H1 (cell line): Measurements from ENCODE around the gene SETD1B. TPM values are rescaled to one million over a fixed set of nuclear protein-coding genes. Genes with fewer than 3 reads are reported as not detected.
A peak's percentile ranks its signal among the peaks of the same experiment; 100 is the strongest.

ENCODE experiments used
- CTCF ChIA-PET: fragments of 300-600 bp; sonication (Branson Sonifier 250); formaldehyde crosslinking; loops from one replicate; lab custom pipeline; 2021; ENCODE audit not compliant: partially characterized antibody; lab: Charles Lee
- POLR2A ChIA-PET: fragments of 300-600 bp; sonication (Branson Sonifier 250); formaldehyde crosslinking; loops from one replicate; lab custom pipeline; 2021; ENCODE audit warnings: inconsistent platforms; ENCODE audit not compliant: partially characterized antibody; lab: Charles Lee
- DNase-seq, 2 experiments: peaks; one replicate each; pipeline versions ENCODE4 v3.0.0 to v3.0.0-alpha.2; 2010 to 2022; ENCODE audit warnings: low spot score in 2 of 2, low read depth in 1 of 2, mixed read lengths in 1 of 2
- FAIRE-seq: peaks from 2 replicates; lab custom pipeline; 2011; peaks lifted over from hg19 to GRCh38; lab: Jason Lieb, UNC
- H2AFZ ChIP-seq: 2 replicates; pipeline ENCODE4 v1.8.1; 2012; ENCODE audit warnings: low read length, inconsistent platforms
- H2AK5ac ChIP-seq: 2 replicates; pipeline ENCODE4 v1.6.1; 2013; ENCODE audit warnings: low read depth, low read length
- H2BK120ac ChIP-seq: replicated peaks from 2 replicates; pipeline ENCODE3; 2013; ENCODE audit warnings: low read depth, low read length, inconsistent platforms
- H2BK12ac ChIP-seq: 2 replicates; pipeline ENCODE4 v1.6.1; 2013; ENCODE audit warnings: low read depth, low read length
- H2BK15ac ChIP-seq: 2 replicates; pipeline ENCODE4 v1.6.1; 2013; ENCODE audit warnings: low read length
- H2BK20ac ChIP-seq: 2 replicates; pipeline ENCODE4 v1.6.1; 2013; ENCODE audit warnings: low read length
- H2BK5ac ChIP-seq: 2 replicates; pipeline ENCODE4 v1.6.1; 2013; ENCODE audit warnings: low read depth, low read length
- H3K14ac ChIP-seq: 2 replicates; pipeline ENCODE4 v1.6.1; 2013; ENCODE audit warnings: inconsistent platforms; ENCODE audit not compliant: insufficient read length
- H3K18ac ChIP-seq: 2 replicates; pipeline ENCODE4 v1.6.1; 2013; ENCODE audit warnings: low read length; ENCODE audit errors: extremely low read depth
- H3K23ac ChIP-seq: 2 replicates; pipeline ENCODE4 v1.6.1; 2013; ENCODE audit warnings: inconsistent platforms; ENCODE audit not compliant: insufficient read length
- H3K23me2 ChIP-seq: 2 replicates; pipeline ENCODE4 v1.6.1; 2013; ENCODE audit warnings: low read depth, low read length
- H3K27ac ChIP-seq: 2 replicates; pipeline ENCODE4 v1.6.1; 2011; ENCODE audit warnings: low read depth, low read length, inconsistent platforms
- H3K27me3 ChIP-seq, 4 experiments: replicated peaks in 1 of 4; 1 replicate in 1 of 4; 2 replicates in 3 of 4; pipeline versions ENCODE4 v1.6.1 to v1.8.1; 2011 to 2013; ENCODE audit warnings: low read length in 3 of 4, mild to moderate bottlenecking in 3 of 4, inconsistent platforms in 2 of 4, mixed read lengths in 2 of 4, moderate library complexity in 1 of 4; ENCODE audit not compliant: control insufficient read depth in 3 of 4, insufficient read depth in 3 of 4; ENCODE audit errors: extremely low read depth in 1 of 4
- H3K36me3 ChIP-seq, 4 experiments: 2 replicates each; pipeline versions ENCODE4 v1.6.1 to v1.8.1; 2011 to 2013; ENCODE audit warnings: mild to moderate bottlenecking in 4 of 4, low read length in 3 of 4, moderate library complexity in 2 of 4, control low read depth in 1 of 4, inconsistent platforms in 1 of 4; ENCODE audit not compliant: insufficient read depth in 4 of 4, control insufficient read depth in 2 of 4
- H3K4ac ChIP-seq: replicated peaks from 2 replicates; pipeline ENCODE3; 2013; ENCODE audit warnings: low read length, low read depth, mixed read lengths, inconsistent platforms; ENCODE audit not compliant: insufficient read length
- H3K4me1 ChIP-seq, 4 experiments: replicated peaks in 1 of 4; 1 replicate in 1 of 4; 2 replicates in 3 of 4; pipeline versions ENCODE4 v1.6.1 to v1.8.1; 2011 to 2013; ENCODE audit warnings: low read length in 3 of 4, inconsistent platforms in 2 of 4, mixed read lengths in 1 of 4; ENCODE audit not compliant: insufficient read depth in 4 of 4, control insufficient read depth in 3 of 4
- H3K4me2 ChIP-seq, 2 experiments: 2 replicates each; pipeline versions ENCODE4 v1.6.1 to v1.8.1; 2011 to 2013; ENCODE audit warnings: low read depth in 2 of 2, low read length in 2 of 2, control low read depth in 1 of 2, inconsistent platforms in 1 of 2, mild to moderate bottlenecking in 1 of 2; ENCODE audit not compliant: insufficient read depth in 1 of 2
- H3K4me3 ChIP-seq, 4 experiments: fragments of 200-600, 300-600 bp in 1 of 4; sonication (generic), shearing (Covaris generic), sonication (Bioruptor Twin) in 1 of 4; 2 replicates each; pipeline versions ENCODE4 v1.5.1 to v1.8.1; 2011 to 2016; ENCODE audit warnings: low read length in 4 of 4, low read depth in 3 of 4, control low read depth in 2 of 4, inconsistent platforms in 2 of 4, mild to moderate bottlenecking in 2 of 4, mixed read lengths in 1 of 4, moderate library complexity in 1 of 4; ENCODE audit not compliant: insufficient read depth in 2 of 4; ENCODE audit errors: extremely low read depth in 1 of 4
- H3K56ac ChIP-seq: replicated peaks from 2 replicates; pipeline ENCODE3; 2013; ENCODE audit warnings: low read depth, mild to moderate bottlenecking, mixed read lengths, low read length, inconsistent platforms; ENCODE audit not compliant: insufficient read length
- H3K79me1 ChIP-seq: 2 replicates; pipeline ENCODE4 v1.6.1; 2013; ENCODE audit warnings: low read depth, low read length, control low read depth
- H3K79me2 ChIP-seq, 2 experiments: 2 replicates each; pipeline versions ENCODE4 v1.6.1 to v1.8.1; 2012 to 2013; ENCODE audit warnings: low read length in 2 of 2, mild to moderate bottlenecking in 2 of 2, inconsistent platforms in 1 of 2; ENCODE audit not compliant: insufficient read depth in 2 of 2, control insufficient read depth in 1 of 2
- H3K9ac ChIP-seq, 4 experiments: replicated peaks in 1 of 4; 1 replicate in 1 of 4; 2 replicates in 3 of 4; pipeline versions ENCODE4 v1.6.1 to v1.8.1; 2011 to 2013; ENCODE audit warnings: low read depth in 3 of 4, low read length in 3 of 4, control low read depth in 2 of 4, mild to moderate bottlenecking in 2 of 4, moderate library complexity in 2 of 4, inconsistent platforms in 1 of 4; ENCODE audit errors: extremely low read depth in 1 of 4
- H3K9me3 ChIP-seq, 2 experiments: 2 replicates each; pipeline versions ENCODE4 v1.6.1 to v1.8.1; 2012 to 2013; ENCODE audit warnings: mild to moderate bottlenecking in 2 of 2, moderate library complexity in 2 of 2, control low read depth in 1 of 2, inconsistent platforms in 1 of 2, low read depth in 1 of 2, low read length in 1 of 2, mixed read lengths in 1 of 2; ENCODE audit not compliant: insufficient read depth in 2 of 2
- H4K20me1 ChIP-seq, 2 experiments: replicated peaks in 1 of 2; 2 replicates each; pipeline versions ENCODE3 to v1.8.1; 2011 to 2013; ENCODE audit warnings: inconsistent platforms in 2 of 2, low read length in 2 of 2, mild to moderate bottlenecking in 1 of 2; ENCODE audit not compliant: insufficient read depth in 2 of 2, control insufficient read depth in 1 of 2
- H4K5ac ChIP-seq: 2 replicates; pipeline ENCODE4 v1.6.1; 2013; ENCODE audit warnings: low read length, low read depth, mixed read lengths, inconsistent platforms; ENCODE audit not compliant: insufficient read length
- H4K8ac ChIP-seq: 2 replicates; pipeline ENCODE4 v1.8.0; 2013; ENCODE audit warnings: mild to moderate bottlenecking, moderate library complexity, low read length, inconsistent platforms; ENCODE audit not compliant: insufficient read depth; ENCODE audit errors: extremely low read depth
- H4K91ac ChIP-seq: replicated peaks from 2 replicates; pipeline ENCODE3; 2013; ENCODE audit warnings: low read length, mixed read lengths, inconsistent platforms; ENCODE audit not compliant: insufficient read length
- BACH1 ChIP-seq: IDR thresholded peaks from 2 replicates; pipeline ENCODE4 v1.6.1; 2012; ENCODE audit warnings: low read length, improper control_type of control experiment
- BRCA1 ChIP-seq: IDR thresholded peaks from 2 replicates; pipeline ENCODE4 v1.6.1; 2012; ENCODE audit warnings: low read depth, low read length, improper control_type of control experiment
- KDM1A ChIP-seq: fragments of 200-600, 300-600 bp; sonication (generic); IDR thresholded peaks from 2 replicates; pipeline ENCODE4 v1.7.1; 2016; ENCODE audit warnings: mild to moderate bottlenecking, low read length, borderline replicate concordance
- KDM4A ChIP-seq: IDR thresholded peaks from one replicate; pipeline ENCODE4 v1.7.1; 2012; ENCODE audit warnings: low read depth, mild to moderate bottlenecking, moderate library complexity, low read length, inconsistent platforms; ENCODE audit not compliant: severe bottlenecking
- NANOG ChIP-seq: IDR thresholded peaks from 2 replicates; pipeline ENCODE4 v1.6.1; 2011; ENCODE audit warnings: low read length, low read depth, mild to moderate bottlenecking, inconsistent platforms; ENCODE audit not compliant: insufficient read depth, poor library complexity, severe bottlenecking
- RAD21 ChIP-seq, 2 experiments: IDR thresholded peaks in 1 of 2; conservative IDR thresholded peaks in 1 of 2; 2 replicates each; pipeline ENCODE4 v1.6.1; 2011; ENCODE audit warnings: low read depth in 2 of 2, low read length in 2 of 2, improper control_type of control experiment in 1 of 2, inconsistent platforms in 1 of 2, mild to moderate bottlenecking in 1 of 2, moderate library complexity in 1 of 2
- SIX5 ChIP-seq: IDR thresholded peaks from 2 replicates; pipeline ENCODE4 v1.6.1; 2011; ENCODE audit warnings: mild to moderate bottlenecking, low read depth, low read length
- SP4 ChIP-seq: IDR thresholded peaks from 2 replicates; pipeline ENCODE4 v1.6.1; 2012; ENCODE audit warnings: low read length, inconsistent platforms
- SRF ChIP-seq: IDR thresholded peaks from 2 replicates; pipeline ENCODE4 v1.6.1; 2011; ENCODE audit warnings: mild to moderate bottlenecking, low read depth, low read length, moderate library complexity
- TAF1 ChIP-seq: IDR thresholded peaks from 2 replicates; pipeline ENCODE4 v1.6.1; 2011; ENCODE audit warnings: mild to moderate bottlenecking, low read depth, low read length
- TBP ChIP-seq: IDR thresholded peaks from 2 replicates; pipeline ENCODE4 v1.6.1; 2011; ENCODE audit warnings: low read depth, low read length, improper control_type of control experiment
- ZNF274 ChIP-seq: IDR thresholded peaks from 2 replicates; pipeline ENCODE4 v1.7.0; 2012; ENCODE audit warnings: low read length, borderline replicate concordance; ENCODE audit errors: extremely low read depth
- WGBS, 2 experiments: shearing (Covaris generic) in 1 of 2; methylation state at CpG; one replicate each; pipeline versions ENCODE4 v1.1.6 to v1.1.7; 2013 to 2015; ENCODE audit warnings: low lambda C conversion rate in 2 of 2, mixed read lengths in 2 of 2, inconsistent platforms in 1 of 2, low coverage in 1 of 2, missing lambda C conversion rate in 1 of 2; ENCODE audit not compliant: insufficient replicate concordance in 2 of 2, insufficient coverage in 1 of 2, insufficient read length in 1 of 2; ENCODE audit errors: extremely low coverage in 1 of 2, missing lambda C conversion rate in 1 of 2; 5-methylcytosine and 5-hydroxymethylcytosine counted together
- polyA plus RNA-seq, 7 experiments: library from polyadenylated mRNA; depleted of rRNA in 3 of 7; stranded (reverse) in 5 of 7; unstranded in 2 of 7; fragments of >200 nt in 5 of 7; fragments of 200-250 nt in 2 of 7; gene quantifications; 1 replicate in 5 of 7; 2 replicates in 1 of 7; 4 replicates in 1 of 7; pipeline versions ENCODE4 v1.2.1 to v1.2.3, GENCODE V29; 2011 to 2013; ENCODE audit warnings: missing spikeins in 2 of 7, mixed read lengths in 2 of 7
- total RNA-seq: library from RNA; stranded (reverse); fragmentation: NEBNext Ultra II Directional; extraction: Animal tissue kit (Norgen Biotek cat#: 25700); gene quantifications from 2 replicates; pipeline ENCODE4 v1.2.1, GENCODE V29; 2021
- TF ChIP-seq, protein P1 (sequence below): IDR thresholded peaks from 2 replicates; pipeline ENCODE4 v1.6.1; 2011; ENCODE audit warnings: low read length, improper control_type of control experiment

The SETD1B gene
- total and polyA plus RNA-seq, 2 of the 8 experiments (the other 6 are each of a cell fraction or from before 2014, with no cell fraction given) = 1.3 to 17.7 TPM

DNA sequence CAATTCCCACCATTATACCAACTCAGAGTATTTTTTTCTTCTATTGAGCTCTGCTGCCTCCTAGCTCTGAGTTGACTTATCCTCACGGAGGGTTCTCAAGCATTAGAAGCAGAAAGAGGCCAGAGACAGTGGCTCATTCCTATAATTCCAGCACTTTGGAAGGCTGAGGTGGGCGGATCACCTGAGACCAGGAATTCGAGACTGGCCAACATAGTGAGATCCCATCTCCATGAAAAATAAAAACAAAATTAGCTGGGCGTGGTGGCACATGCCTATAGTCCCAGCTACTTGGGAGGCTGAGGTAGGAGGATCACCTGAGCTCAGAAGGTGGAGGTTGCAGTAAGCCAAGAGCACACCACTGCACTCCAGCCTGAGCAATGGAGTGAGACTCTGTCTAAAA is 33.9 kb downstream of the SETD1B start:
- WGBS, 2 experiments = 81% methylated on average over 4 of the region's 4 CpGs; no CpG with 5 or more reads in 1 of the 2 experiments
- Histone ChIP-seq H3K23ac (no peak overlapping the region), H2BK20ac (no peak overlapping the region), H4K5ac (no peak overlapping the region), H4K20me1 (no peaks in the 10 kb centered on the region), H2BK120ac (no peak overlapping the region), H2AFZ (no peak overlapping the region), H3K79me1 (no peaks in the 10 kb centered on the region), H3K4ac (no peak overlapping the region), H3K14ac (no peak overlapping the region), H3K9ac (no peak overlapping the region), H2BK15ac (no peak overlapping the region), H3K4me3 (no peak overlapping the region), H2BK5ac (no peak overlapping the region), H4K91ac (no peak overlapping the region), H3K56ac (no peak overlapping the region), H3K23me2 (peaks cover 5% of the 10 kb centered on the region), H2AK5ac (no peak overlapping the region), H3K79me2 (no peaks in the 10 kb centered on the region), H3K36me3 (no peaks in the 10 kb centered on the region), H3K27me3 (no peaks in the 10 kb centered on the region), H3K9me3 (no peaks in the 10 kb centered on the region), H2BK12ac (no peak overlapping the region), H3K4me1 (no peaks in the 10 kb centered on the region; a peak in 1 of 7 replicates), H3K4me2 (no peak overlapping the region), H4K8ac (no peak overlapping the region), H3K27ac (no peak overlapping the region), H3K18ac (no peak overlapping the region)
- DNase-seq (no peak), FAIRE-seq (no peak)
- ChIA-PET POLR2A (interaction anchor here (0.9 to 6.2 kb wide), 6 partner anchors 10 to 44 kb away, joined by 3 to 51 read pairs (median 6); partner anchors contain the start of genes HPD, RHOF and SETD1B), CTCF (interaction anchor here (1.1 to 11.1 kb wide), 13 partner anchors 10 to 64 kb away, joined by 3 to 111 read pairs (median 5); partner anchors contain the start of genes HPD and RHOF)
- TF ChIP-seq NANOG = no peak
- TF ChIP-seq BRCA1 = no peak
- 0 out of 2 replicates have a peak, but pooled peaks have one; percentile 40 for TF ChIP-seq KDM1A
- no peak for TF ChIP-seq TBP
- no peak for TF ChIP-seq BACH1
- no peak for TF ChIP-seq KDM4A
- no peak for TF ChIP-seq SIX5
- TF ChIP-seq RAD21 (IDR thresholded peaks at IDR 0.05 in 1 of 2, conservative IDR thresholded peaks at IDR 0.05 in 1 of 2; ENCODE audit: low read depth in 2 of 2, low read length in 2 of 2) = peak in 1 of 2 experiments; percentile 19; a peak in 1 of 4 replicates
- TF ChIP-seq SRF = no peak
- no peak for TF ChIP-seq SP4
- no peak for TF ChIP-seq ZNF274
- TF ChIP-seq TAF1 = no peak
- TF ChIP-seq, protein P1, sequence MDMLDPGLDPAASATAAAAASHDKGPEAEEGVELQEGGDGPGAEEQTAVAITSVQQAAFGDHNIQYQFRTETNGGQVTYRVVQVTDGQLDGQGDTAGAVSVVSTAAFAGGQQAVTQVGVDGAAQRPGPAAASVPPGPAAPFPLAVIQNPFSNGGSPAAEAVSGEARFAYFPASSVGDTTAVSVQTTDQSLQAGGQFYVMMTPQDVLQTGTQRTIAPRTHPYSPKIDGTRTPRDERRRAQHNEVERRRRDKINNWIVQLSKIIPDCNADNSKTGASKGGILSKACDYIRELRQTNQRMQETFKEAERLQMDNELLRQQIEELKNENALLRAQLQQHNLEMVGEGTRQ = no peak
